ENCODE data around the gene COL5A2.

Gene COL5A2

GRCh38 chr2:189214484-189214883 lies 34.9 kb upstream of the COL5A2 start:
- TF ChIP-seq ZFX (IDR thresholded peaks at IDR 0.05): no peak
- TF ChIP-seq, protein P1, sequence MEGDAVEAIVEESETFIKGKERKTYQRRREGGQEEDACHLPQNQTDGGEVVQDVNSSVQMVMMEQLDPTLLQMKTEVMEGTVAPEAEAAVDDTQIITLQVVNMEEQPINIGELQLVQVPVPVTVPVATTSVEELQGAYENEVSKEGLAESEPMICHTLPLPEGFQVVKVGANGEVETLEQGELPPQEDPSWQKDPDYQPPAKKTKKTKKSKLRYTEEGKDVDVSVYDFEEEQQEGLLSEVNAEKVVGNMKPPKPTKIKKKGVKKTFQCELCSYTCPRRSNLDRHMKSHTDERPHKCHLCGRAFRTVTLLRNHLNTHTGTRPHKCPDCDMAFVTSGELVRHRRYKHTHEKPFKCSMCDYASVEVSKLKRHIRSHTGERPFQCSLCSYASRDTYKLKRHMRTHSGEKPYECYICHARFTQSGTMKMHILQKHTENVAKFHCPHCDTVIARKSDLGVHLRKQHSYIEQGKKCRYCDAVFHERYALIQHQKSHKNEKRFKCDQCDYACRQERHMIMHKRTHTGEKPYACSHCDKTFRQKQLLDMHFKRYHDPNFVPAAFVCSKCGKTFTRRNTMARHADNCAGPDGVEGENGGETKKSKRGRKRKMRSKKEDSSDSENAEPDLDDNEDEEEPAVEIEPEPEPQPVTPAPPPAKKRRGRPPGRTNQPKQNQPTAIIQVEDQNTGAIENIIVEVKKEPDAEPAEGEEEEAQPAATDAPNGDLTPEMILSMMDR (conservative IDR thresholded peaks at IDR 0.05): no peak

DNA sequence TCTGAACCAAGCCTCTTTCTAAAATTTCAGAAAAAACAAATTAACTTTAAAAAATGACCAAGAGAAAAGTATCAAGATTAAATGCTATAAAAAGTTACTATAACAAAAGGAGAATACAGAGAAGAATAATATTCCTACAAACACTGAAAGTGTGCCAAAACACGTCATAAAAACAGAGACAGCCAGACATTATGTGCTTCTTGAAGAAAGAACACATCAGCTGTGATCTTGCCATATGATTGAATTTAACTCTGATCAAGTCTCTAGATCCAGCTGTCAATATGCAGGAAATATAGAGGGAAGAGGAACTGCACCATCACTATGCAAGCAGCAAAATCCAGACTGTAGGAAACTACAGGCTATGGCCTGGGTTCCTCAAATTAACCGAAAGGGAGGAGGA lies 33.7 kb upstream of the COL5A2 start:
- no peak overlapping the region for H3K27ac ChIP-seq
- no peak for TF ChIP-seq ZFX (IDR thresholded peaks at IDR 0.05)
- TF ChIP-seq, protein P1 (conservative IDR thresholded peaks at IDR 0.05): no peak

More at GRCh38 chr2:189214484-189214883, 34.9 kb upstream of the COL5A2 start:
- H3K27ac ChIP-seq: no peak overlapping the region

DNA sequence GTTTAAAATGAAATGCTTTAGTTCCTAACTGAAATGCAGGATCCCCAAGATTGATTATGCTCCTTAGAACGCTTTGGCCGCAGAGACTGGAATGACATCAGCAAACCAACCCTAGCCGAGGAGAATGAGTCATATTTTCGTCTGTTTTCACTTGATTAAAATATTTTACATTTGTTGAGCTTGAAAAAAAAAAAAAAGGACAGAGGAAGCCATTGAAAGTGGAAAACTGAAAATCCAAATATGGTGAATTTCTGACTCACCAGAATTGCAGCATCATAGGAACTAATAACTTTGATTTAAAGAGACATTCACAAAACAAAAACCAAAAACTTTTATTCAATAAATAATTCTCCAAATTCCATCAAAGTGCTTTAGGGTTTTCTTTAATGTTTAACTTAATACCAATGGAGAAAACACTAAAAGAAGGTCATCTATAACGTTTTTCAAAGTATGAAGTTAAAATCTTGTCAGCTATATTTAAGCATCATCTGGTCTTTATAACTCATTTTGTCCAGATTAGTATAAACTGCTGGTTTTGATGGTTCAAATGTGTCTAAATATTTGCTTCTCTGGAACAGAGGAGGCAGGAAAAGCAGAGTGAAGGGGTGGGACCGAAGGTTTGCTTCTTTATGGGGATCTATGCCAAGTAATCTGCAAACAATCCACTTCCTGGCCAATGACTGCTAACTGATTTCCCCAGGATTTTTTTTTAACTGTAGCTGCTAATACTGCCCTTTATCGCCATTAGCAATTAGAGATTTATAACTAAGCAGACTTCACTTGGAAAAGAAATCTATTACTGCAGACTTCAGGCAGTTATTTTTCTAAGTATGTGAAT lies 30.9 kb upstream of the COL5A2 start:
- no peak overlapping the region for H3K27ac ChIP-seq
- TF ChIP-seq ZFX (IDR thresholded peaks at IDR 0.05): no peak
- TF ChIP-seq, protein P1 (conservative IDR thresholded peaks at IDR 0.05): no peak

DNA sequence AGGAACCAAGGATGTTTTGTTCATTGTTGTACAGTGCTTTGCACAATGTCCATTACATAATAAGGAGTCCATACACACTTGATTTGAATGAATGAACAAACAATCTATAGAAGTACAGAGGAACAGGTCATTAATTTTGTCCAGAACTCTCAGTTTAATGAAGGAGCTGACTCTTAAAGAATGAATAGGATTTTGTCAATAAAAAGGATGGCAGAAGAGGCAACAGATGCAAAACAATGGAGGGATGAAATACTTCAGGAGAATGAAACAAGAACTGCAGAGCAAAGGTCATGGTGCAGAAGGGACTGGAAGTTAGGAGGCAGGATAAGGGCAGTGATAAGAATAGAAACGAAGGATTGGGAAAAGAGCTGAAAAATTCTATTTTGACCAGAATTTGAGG lies 28.7 kb upstream of the COL5A2 start:
- TF ChIP-seq ZFX (IDR thresholded peaks at IDR 0.05): no peak
- TF ChIP-seq, protein P1 (conservative IDR thresholded peaks at IDR 0.05): no peak
- H3K27ac ChIP-seq: no peak overlapping the region

- no peak for TF ChIP-seq ZFX (IDR thresholded peaks at IDR 0.05)
- TF ChIP-seq, protein P1 (conservative IDR thresholded peaks at IDR 0.05): no peak
- no peak overlapping the region for H3K27ac ChIP-seq
Observed at GRCh38 chr2:189204322-189204941, 24.9 kb upstream of the COL5A2 start.

- TF ChIP-seq, protein P1 (conservative IDR thresholded peaks at IDR 0.05): no peak
- no peak for TF ChIP-seq ZFX (IDR thresholded peaks at IDR 0.05)
- H3K27ac ChIP-seq: no peak overlapping the region
Observed at GRCh38 chr2:189203177-189203799, 23.7 kb upstream of the COL5A2 start.

- no peak for TF ChIP-seq ZFX (IDR thresholded peaks at IDR 0.05)
- TF ChIP-seq, protein P1 (conservative IDR thresholded peaks at IDR 0.05): no peak
Observed at GRCh38 chr2:189199797-189200196, 20.2 kb upstream of the COL5A2 start.

More at GRCh38 chr2:189199797-189200196, 20.2 kb upstream of the COL5A2 start:
- H3K27ac ChIP-seq: no peak overlapping the region
